ENCODE results near the gene NXPH3.

NXPH3 gene

GRCh38 chr17:49574945-49575678, 559 bp upstream of the NXPH3 start:
- H3K27ac ChIP-seq (ENCODE audit: extremely low read depth, low read depth, low read length): no peak overlapping the region
- H3K4me1 ChIP-seq (ENCODE audit: control insufficient read depth, insufficient read depth, low read length): peaks cover 3% of the 10 kb centered on the region; the same call in 1 of the 2 replicates
- TF ChIP-seq SP3 (tag by site-specific recombination; IDR thresholded peaks at IDR 0.05) (no peak), ZNF214 (tag by site-specific recombination; IDR thresholded peaks at IDR 0.05; ENCODE audit: borderline replicate concordance) (no peak), ZBTB8A (tag by site-specific recombination; IDR thresholded peaks at IDR 0.05) (peak; percentile 15; the same call in 1 of the 2 replicates), ZNF16 (tag by site-specific recombination; IDR thresholded peaks at IDR 0.05; ENCODE audit: low read depth) (no peak), ZNF366 (tag by site-specific recombination; conservative IDR thresholded peaks at IDR 0.05) (0 out of 2 replicates have a peak, but pooled peaks have one; percentile 8), ZNF560 (tag by site-specific recombination; IDR thresholded peaks at IDR 0.05; ENCODE audit: borderline replicate concordance) (0 out of 2 replicates have a peak, but pooled peaks have one; percentile 47), ZNF449 (tag by site-specific recombination; IDR thresholded peaks at IDR 0.05) (0 out of 2 replicates have a peak, but pooled peaks have one; percentile 10), MYNN (tag by site-specific recombination; IDR thresholded peaks at IDR 0.05; ENCODE audit: borderline replicate concordance) (no peak)
- no peaks in the 10 kb centered on the region for H3K9me3 ChIP-seq (ENCODE audit: control insufficient read depth, insufficient read depth, low read depth, low read length)
- H3K4me3 ChIP-seq (ENCODE audit: low read depth, low read length): peak overlapping the region; percentile 20
- CTCF ChIA-PET: interaction anchor here (0.6 to 14.4 kb wide), 18 partner anchors 8 to 1559 kb away, joined by 3 to 486 read pairs (median 4); partner anchors contain the start of gene SLC35B1
- H3K36me3 ChIP-seq (ENCODE audit: control insufficient read depth in 2 of 2, insufficient read depth in 1 of 2, low read length in 2 of 2): no peaks in the 10 kb centered on the region
- POLR2A ChIA-PET: interaction anchor here (0.9 to 1.4 kb wide), 2 partner anchors 133 to 189 kb away, joined by 3 to 7 read pairs; partner anchors contain the start of genes FAM117A and SLC35B1

- H3K4me3 ChIP-seq (ENCODE audit: low read depth, low read length): peak overlapping the region; percentile 56
- POLR2A ChIA-PET: interaction anchor here (0.6 to 1.4 kb wide), 5 partner anchors 100 to 774 kb away, joined by 3 to 7 read pairs (median 4); partner anchors contain the start of genes FAM117A and SLC35B1
- H3K36me3 ChIP-seq (ENCODE audit: control insufficient read depth in 2 of 2, insufficient read depth in 1 of 2, low read length in 2 of 2): no peaks in the 10 kb centered on the region
- H3K9me3 ChIP-seq (ENCODE audit: control insufficient read depth, insufficient read depth, low read depth, low read length): no peaks in the 10 kb centered on the region
- no peak overlapping the region for H3K27ac ChIP-seq (ENCODE audit: extremely low read depth, low read depth, low read length)
- CTCF ChIA-PET: interaction anchor here (0.6 to 14.4 kb wide), 15 partner anchors 9 to 420 kb away, joined by 3 to 486 read pairs (median 5); partner anchors contain the start of gene SLC35B1
- H3K4me1 ChIP-seq (ENCODE audit: control insufficient read depth, insufficient read depth, low read length): peaks cover 3% of the 10 kb centered on the region; the same call in 1 of the 2 replicates
- TF ChIP-seq ZNF239 (tag by site-specific recombination; IDR thresholded peaks at IDR 0.05) (no peak), BCL6B (tag by site-specific recombination; IDR thresholded peaks at IDR 0.05) (no peak), ZBTB7A (tag by site-specific recombination; IDR thresholded peaks at IDR 0.05; ENCODE audit: low read depth) (0 out of 2 replicates have a peak, but pooled peaks have one; percentile 34), ZNF76 (tag by site-specific recombination; IDR thresholded peaks at IDR 0.05; ENCODE audit: borderline replicate concordance, low read depth) (peak; percentile 41; the same call in 1 of the 2 replicates), TRIM28 (IDR thresholded peaks at IDR 0.05; ENCODE audit: borderline replicate concordance, low read length) (no peak), ZNF362 (tag by site-specific recombination; IDR thresholded peaks at IDR 0.05) (no peak), GLI4 (tag by site-specific recombination; IDR thresholded peaks at IDR 0.05) (no peak), ZNF785 (tag by site-specific recombination; IDR thresholded peaks at IDR 0.05) (no peak), ZNF488 (tag by site-specific recombination; IDR thresholded peaks at IDR 0.05) (no peak), ZBTB21 (tag by site-specific recombination; IDR thresholded peaks at IDR 0.05) (peak; percentile 21; the same call in 1 of the 2 replicates), ZSCAN30 (tag by site-specific recombination; IDR thresholded peaks at IDR 0.05) (0 out of 2 replicates have a peak, but pooled peaks have one; percentile 12), ZNF473 (tag by site-specific recombination; IDR thresholded peaks at IDR 0.05) (no peak), KLF1 (tag by site-specific recombination; IDR thresholded peaks at IDR 0.05) (peak; percentile 77), ZBTB17 (tag by site-specific recombination; IDR thresholded peaks at IDR 0.05) (peak; percentile 37; the same call in 1 of the 2 replicates), EGR2 (tag by site-specific recombination; IDR thresholded peaks at IDR 0.05; ENCODE audit: low read depth) (peak; percentile 56), IKZF3 (tag by site-specific recombination; IDR thresholded peaks at IDR 0.05) (peak; percentile 62; the same call in 1 of the 2 replicates), BCL11B (tag by site-specific recombination; IDR thresholded peaks at IDR 0.05; ENCODE audit: low read depth) (0 out of 2 replicates have a peak, but pooled peaks have one; percentile 65)
These were observed 631 bp downstream of the NXPH3 start for GRCh38 chr17:49576088-49576916.
